GM10248 (cell line): ENCODE data around the gene PDCL2.

Experiments used
- CTCF ChIA-PET: fragments of 300-600 bp; sonication (Branson Sonifier 250); formaldehyde crosslinking; extraction: SDS; loops from one replicate; lab custom pipeline; 2021; ENCODE audit warnings: antibody characterized with exemption; lab: Yijun Ruan, JAX
- POLR2A ChIA-PET: fragments of 350-650 bp; sonication (Branson Sonifier 250); formaldehyde crosslinking; extraction: SDS; loops from one replicate; lab custom pipeline; 2020; ENCODE audit warnings: antibody characterized with exemption; lab: Yijun Ruan, JAX
- DNase-seq: peaks from one replicate; pipeline ENCODE4 v3.0.0; 2012; ENCODE audit errors: extremely low spot score
- CTCF ChIP-seq: IDR thresholded peaks from 2 replicates; pipeline ENCODE4 v1.5.1; 2012; ENCODE audit warnings: mild to moderate bottlenecking, low read depth; ENCODE audit errors: extremely low read depth, missing control alignments, control extremely low read depth

The PDCL2 gene

GRCh38 chr4:55512922-55513571 is 79.0 kb downstream of the PDCL2 start:
- TF ChIP-seq CTCF: no peak
- DNase-seq: no peak
- CTCF ChIA-PET: interaction anchor here (0.8 kb wide), 1 partner anchor 13 kb away, joined by 3 read pairs; no protein-coding TSS in a partner anchor
- POLR2A ChIA-PET: interaction anchor here (0.5 kb wide), 1 partner anchor 62 kb away, joined by 5 read pairs; no protein-coding TSS in a partner anchor

- DNase-seq: no peak
- POLR2A ChIA-PET: no interaction called here
- TF ChIP-seq CTCF: no peak
- CTCF ChIA-PET: no interaction called here
Observed at GRCh38 chr4:55512077-55512476, 80.0 kb downstream of the PDCL2 start.

- TF ChIP-seq CTCF: no peak
- CTCF ChIA-PET: no interaction called here
- POLR2A ChIA-PET: no interaction called here
- no peak for DNase-seq
Observed at GRCh38 chr4:55510685-55511084, 81.4 kb downstream of the PDCL2 start.

GRCh38 chr4:55509266-55509665 is 82.8 kb downstream of the PDCL2 start:
- CTCF ChIA-PET: interaction anchor here (1.0 to 1.9 kb wide), 4 partner anchors 9 to 24 kb away, joined by 3 to 5 read pairs (median 4); no protein-coding TSS in a partner anchor
- TF ChIP-seq CTCF: no peak
- POLR2A ChIA-PET: interaction anchor here (0.5 kb wide), 1 partner anchor 37 kb away, joined by 3 read pairs; the partner anchor contains the start of gene CLOCK
- DNase-seq: no peak

GRCh38 chr4:55507612-55508011 is 84.4 kb downstream of the PDCL2 start:
- no peak for TF ChIP-seq CTCF
- ChIA-PET POLR2A (no interaction called here), CTCF (no interaction called here)
- no peak for DNase-seq
